Endometrial microvascular endothelial cells (primary cell): ENCODE data around the gene PPP1R12B. TPM values are rescaled to one million over a fixed set of nuclear protein-coding genes. Genes with fewer than 3 reads are reported as not detected.
"Not testable (repeated sequence)": the region's sequence is repeated elsewhere in the genome, so short reads cannot be mapped to it uniquely, and the experiment has no call there.

ENCODE experiments used
- in situ Hi-C: cut with HindIII; loops from 2 replicates; pipeline ENCODE4 v1.10.0; 2017; ENCODE audit warnings: low sequenced_read_pairs, low pct_unique_long_range_greater_than_20kb; ENCODE audit errors: inconsistent ontology term
- total RNA-seq: library from RNA; depleted of rRNA; stranded (reverse); fragments of >200 nt; gene quantifications from one replicate; pipeline ENCODE4 v1.2.3, GENCODE V29; 2015; ENCODE audit errors: inconsistent ontology term

Gene PPP1R12B
- total RNA-seq, 1 donor from 2014 or later, result 6.8 TPM

- in situ Hi-C loops, result not testable (repeated sequence)
These were observed 266.1 kb downstream of the PPP1R12B start for GRCh38 chr1:202614363-202615207.

GRCh38 chr1:202615208-202615500, 266.7 kb downstream of the PPP1R12B start:
- in situ Hi-C loops, result not testable (repeated sequence)

GRCh38 chr1:202615501-202616354, 267.2 kb downstream of the PPP1R12B start:
- in situ Hi-C loops, result no loop called here

- in situ Hi-C loops, result no loop called here
These were observed 267.9 kb downstream of the PPP1R12B start for GRCh38 chr1:202616355-202616915.

GRCh38 chr1:202619012-202619411, 270.5 kb downstream of the PPP1R12B start:
- in situ Hi-C loops, result not testable (repeated sequence)

GRCh38 chr1:202619505-202619904, 271.0 kb downstream of the PPP1R12B start:
- in situ Hi-C loops, result no loop called here

- in situ Hi-C loops, result not testable (repeated sequence)
These were observed 271.5 kb downstream of the PPP1R12B start for GRCh38 chr1:202620036-202620435.

- in situ Hi-C loops, result no loop called here
These were observed 272.9 kb downstream of the PPP1R12B start for GRCh38 chr1:202621446-202621845.

- in situ Hi-C loops, result no loop called here
These were observed 273.9 kb downstream of the PPP1R12B start for GRCh38 chr1:202622388-202622787.

GRCh38 chr1:202623075-202623474, 274.6 kb downstream of the PPP1R12B start:
- in situ Hi-C loops, result no loop called here

GRCh38 chr1:202623476-202623875, 275.0 kb downstream of the PPP1R12B start:
- in situ Hi-C loops, result not testable (repeated sequence)

GRCh38 chr1:202624088-202624780, 275.7 kb downstream of the PPP1R12B start:
- in situ Hi-C loops, result no loop called here

- in situ Hi-C loops, result no loop called here
These were observed 276.2 kb downstream of the PPP1R12B start for GRCh38 chr1:202624781-202625108.

- in situ Hi-C loops, result no loop called here
These were observed 277.2 kb downstream of the PPP1R12B start for GRCh38 chr1:202625416-202626360.

- in situ Hi-C loops, result not testable (repeated sequence)
These were observed 278.5 kb downstream of the PPP1R12B start for GRCh38 chr1:202627036-202627435.

GRCh38 chr1:202627841-202628565, 279.5 kb downstream of the PPP1R12B start:
- in situ Hi-C loops, result no loop called here

GRCh38 chr1:202628646-202629215, 280.2 kb downstream of the PPP1R12B start:
- in situ Hi-C loops, result no loop called here
